Keratinocyte (primary cell): ENCODE measurements around the gene IGF1R. TPM values are rescaled to one million over a fixed set of nuclear protein-coding genes. Genes with fewer than 3 reads are reported as not detected.

Source experiments
- DNase-seq: peaks from one replicate; pipeline ENCODE4 v3.0.0-alpha.2; 2011; ENCODE audit warnings: low read depth, missing footprints, low spot score
- FAIRE-seq: peaks from 2 replicates; lab custom pipeline; 2011; peaks lifted over from hg19 to GRCh38; lab: Jason Lieb, UNC
- H2AFZ ChIP-seq: 2 replicates; pipeline ENCODE4 v1.6.0; 2012; ENCODE audit warnings: low read length, control low read depth, inconsistent platforms; ENCODE audit not compliant: control insufficient read depth
- H3K27ac ChIP-seq: 2 replicates; pipeline ENCODE4 v1.5.1; 2011; ENCODE audit warnings: low read length; ENCODE audit not compliant: control insufficient read depth, insufficient read depth
- H3K27me3 ChIP-seq: 3 replicates; pipeline ENCODE4 v1.6.0; 2011; ENCODE audit warnings: low read length; ENCODE audit not compliant: control insufficient read depth, insufficient read depth; ENCODE audit errors: extremely low read depth
- H3K36me3 ChIP-seq, 2 experiments: 2 replicates in 1 of 2; 3 replicates in 1 of 2; pipeline ENCODE4 v1.5.1; 2011; ENCODE audit warnings: low read length in 2 of 2, mild to moderate bottlenecking in 1 of 2; ENCODE audit not compliant: control insufficient read depth in 2 of 2, insufficient read depth in 2 of 2; ENCODE audit errors: extremely low read depth in 1 of 2
- H3K4me1 ChIP-seq: 3 replicates; pipeline ENCODE4 v1.5.1; 2011; ENCODE audit warnings: low read length; ENCODE audit not compliant: control insufficient read depth, insufficient read depth; ENCODE audit errors: extremely low read depth
- H3K4me2 ChIP-seq: 3 replicates; pipeline ENCODE4 v1.6.0; 2011; ENCODE audit warnings: low read depth, low read length; ENCODE audit not compliant: control insufficient read depth, insufficient read depth; ENCODE audit errors: extremely low read depth
- H3K4me3 ChIP-seq, 3 experiments: fragments of 200-600 bp in 1 of 3; sonication (generic) in 1 of 3; 2 replicates in 2 of 3; 3 replicates in 1 of 3; pipeline ENCODE4 v1.5.1; 2011 to 2016; ENCODE audit warnings: low read length in 3 of 3, mild to moderate bottlenecking in 3 of 3, control low read depth in 2 of 3, inconsistent platforms in 1 of 3, low read depth in 1 of 3, mixed read lengths in 1 of 3, mixed run types in 1 of 3, moderate library complexity in 1 of 3; ENCODE audit not compliant: control insufficient read depth in 2 of 3, insufficient read depth in 2 of 3; ENCODE audit errors: extremely low read depth in 1 of 3
- H3K79me2 ChIP-seq: 2 replicates; pipeline ENCODE4 v1.6.0; 2012; ENCODE audit warnings: low read length; ENCODE audit not compliant: control insufficient read depth, insufficient read depth
- H3K9ac ChIP-seq: 3 replicates; pipeline ENCODE4 v1.6.0; 2011; ENCODE audit warnings: low read length; ENCODE audit not compliant: control insufficient read depth, insufficient read depth; ENCODE audit errors: extremely low read depth
- H3K9me1 ChIP-seq: 3 replicates; pipeline ENCODE4 v1.6.0; 2011; ENCODE audit warnings: low read length; ENCODE audit not compliant: control insufficient read depth, insufficient read depth; ENCODE audit errors: extremely low read depth
- H3K9me3 ChIP-seq: 2 replicates; pipeline ENCODE4 v1.5.1; 2012; ENCODE audit warnings: low read depth, low read length; ENCODE audit not compliant: control insufficient read depth
- H4K20me1 ChIP-seq: 3 replicates; pipeline ENCODE4 v1.6.0; 2011; ENCODE audit warnings: low read length; ENCODE audit not compliant: control insufficient read depth, insufficient read depth; ENCODE audit errors: extremely low read depth
- CTCF ChIP-seq, 3 experiments: IDR thresholded peaks in 1 of 3; conservative IDR thresholded peaks in 1 of 3; optimal IDR thresholded peaks in 1 of 3; 2 replicates in 2 of 3; 3 replicates in 1 of 3; pipeline versions ENCODE3 to v1.5.1; 2011; ENCODE audit warnings: low read length in 3 of 3, mild to moderate bottlenecking in 3 of 3, moderate library complexity in 2 of 3, control low read depth in 1 of 3, inconsistent platforms in 1 of 3; ENCODE audit not compliant: insufficient read depth in 2 of 3; ENCODE audit errors: extremely low read depth in 1 of 3
- EZH2 ChIP-seq: IDR thresholded peaks from one replicate; pipeline ENCODE4 v1.6.1; 2012; ENCODE audit warnings: inconsistent platforms, mild to moderate bottlenecking, low read length, moderate library complexity
- dilution Hi-C: fragments of 300-500 bp; cut with MboI; formaldehyde crosslinking; loops from one replicate; pipeline ENCODE4 v1.7.0; 2020; ENCODE audit warnings: low sequenced_read_pairs; ENCODE audit not compliant: extremely low pct_ligation_motif_present
- polyA plus RNA-seq, 5 experiments: library from polyadenylated mRNA; depleted of rRNA in 3 of 5; stranded (reverse) in 3 of 5; stranded (forward) in 1 of 5; unstranded in 1 of 5; fragments of >200 nt; gene quantifications; 1 replicate in 1 of 5; 2 replicates in 3 of 5; 3 replicates in 1 of 5; pipeline versions ENCODE4 v1.2.1 to v1.2.3, GENCODE V29; 2011 to 2012; ENCODE audit warnings: missing spikeins in 2 of 5, low read depth in 1 of 5, low replicate concordance in 1 of 5

Gene IGF1R
- polyA plus RNA-seq, 1 donor (not counting 4 experiments of a cell fraction or from before 2014, with no cell fraction given): 14.5 TPM

GRCh38 chr15:98903377-98904018 lies 255.2 kb downstream of the IGF1R start:
- Histone ChIP-seq H3K9me1 (no peaks in the 10 kb centered on the region), H4K20me1 (no peaks in the 10 kb centered on the region), H3K36me3 (peaks cover 2% of the 10 kb centered on the region in 2 experiments), H3K9me3 (no peaks in the 10 kb centered on the region), H3K9ac (peak overlapping the region; percentile 73), H3K27ac (peak overlapping the region; percentile 97), H3K4me2 (peak overlapping the region; percentile 76), H3K4me1 (peaks cover 87% of the 10 kb centered on the region), H3K79me2 (peaks cover 34% of the 10 kb centered on the region), H2AFZ (no peak overlapping the region), H3K27me3 (no peaks in the 10 kb centered on the region), H3K4me3 (peak overlapping the region in 2 of 3 experiments; percentile 4 to 24)
- FAIRE-seq (peak; percentile 41), DNase-seq (peak; percentile 81)
- TF ChIP-seq CTCF (optimal IDR thresholded peaks at IDR 0.05 in 1 of 3, IDR thresholded peaks at IDR 0.05 in 1 of 3, conservative IDR thresholded peaks at IDR 0.05 in 1 of 3; ENCODE audit: extremely low read depth in 1 of 3, insufficient read depth in 2 of 3, low read length in 3 of 3): no peak
- no peak for TF ChIP-seq EZH2
- dilution Hi-C loops: no loop called here

DNA sequence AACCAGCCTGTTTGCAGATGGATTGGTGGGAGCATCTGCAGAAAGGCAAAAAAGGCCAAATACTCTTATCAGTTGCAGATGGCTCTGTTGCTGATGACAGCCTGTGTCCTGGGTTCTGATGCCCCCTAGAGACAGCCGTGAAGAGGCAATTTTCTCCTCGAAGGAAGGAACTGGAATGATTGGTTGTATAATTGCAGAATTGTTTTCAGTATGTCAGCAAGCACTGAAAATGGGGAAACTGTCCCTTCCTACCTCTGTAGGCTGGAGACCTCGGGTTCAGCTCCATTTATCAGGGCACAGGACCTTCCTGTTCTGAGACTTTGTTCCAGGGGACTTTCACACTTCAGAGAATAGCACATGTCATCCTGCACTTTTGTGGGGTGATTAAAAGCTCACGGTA lies 256.2 kb downstream of the IGF1R start:
- no peak overlapping the region for H2AFZ ChIP-seq
- peaks cover 80% of the 10 kb centered on the region for H3K4me1 ChIP-seq
- H3K9me3 ChIP-seq: no peaks in the 10 kb centered on the region
- peaks cover 27% of the 10 kb centered on the region for H3K79me2 ChIP-seq
- H3K9ac ChIP-seq: peak overlapping the region; percentile 33
- H3K9me1 ChIP-seq: no peaks in the 10 kb centered on the region
- TF ChIP-seq CTCF (optimal IDR thresholded peaks at IDR 0.05 in 1 of 3, IDR thresholded peaks at IDR 0.05 in 1 of 3, conservative IDR thresholded peaks at IDR 0.05 in 1 of 3; ENCODE audit: extremely low read depth in 1 of 3, insufficient read depth in 2 of 3, low read length in 3 of 3) (peak; percentile 65 to 89 (median 84)), EZH2 (no peak)
- peak; percentile 65 for FAIRE-seq
- dilution Hi-C loops: no loop called here
- H3K4me3 ChIP-seq: no peak overlapping the region
- no peaks in the 10 kb centered on the region for H3K27me3 ChIP-seq
- DNase-seq: no peak
- H3K36me3 ChIP-seq: peaks cover 4 to 6% of the 10 kb centered on the region in 2 experiments
- H3K27ac ChIP-seq: peak overlapping the region; percentile 97
- H3K4me2 ChIP-seq: peak overlapping the region; percentile 9
- no peaks in the 10 kb centered on the region for H4K20me1 ChIP-seq
